WTC11 (cell line): ENCODE results near the gene KCND2.

ENCODE experiments used
- CBFB ChIP-seq: sonication (generic); formaldehyde crosslinking; IDR thresholded peaks from 2 replicates; pipeline ENCODE4 v1.8.1; 2022; ENCODE audit warnings: mild to moderate bottlenecking, low read depth, missing genetic modification reagents
- FOXK1 ChIP-seq: sonication (generic); formaldehyde crosslinking; IDR thresholded peaks from 2 replicates; pipeline ENCODE4 v1.8.0; 2022; ENCODE audit warnings: mild to moderate bottlenecking, moderate library complexity, missing genetic modification reagents
- NR1H2 ChIP-seq: sonication (generic); formaldehyde crosslinking; IDR thresholded peaks from 2 replicates; pipeline ENCODE4 v1.9.0; 2021; ENCODE audit warnings: mild to moderate bottlenecking, moderate library complexity, missing genetic modification reagents
- ZNF121 ChIP-seq: sonication (generic); formaldehyde crosslinking; IDR thresholded peaks from 2 replicates; pipeline ENCODE4 v1.8.0; 2023; ENCODE audit warnings: missing genetic modification reagents
- TF ChIP-seq, protein P1 (sequence below): sonication (generic); formaldehyde crosslinking; IDR thresholded peaks from 2 replicates; pipeline ENCODE4 v1.8.0; 2022; ENCODE audit warnings: mild to moderate bottlenecking, missing genetic modification reagents
- TF ChIP-seq, protein P2 (sequence below): fragments of 200-600 bp; IDR thresholded peaks from 2 replicates; pipeline ENCODE4 v1.8.0; 2022; ENCODE audit warnings: antibody characterized with exemption
- TF ChIP-seq, protein P3 (sequence below): sonication (generic); formaldehyde crosslinking; IDR thresholded peaks from 2 replicates; pipeline ENCODE4 v1.8.1; 2022; ENCODE audit warnings: low read depth, mild to moderate bottlenecking, moderate library complexity, missing genetic modification reagents, borderline replicate concordance
- TF ChIP-seq, protein P4 (sequence below): sonication (generic); formaldehyde crosslinking; IDR thresholded peaks from 2 replicates; pipeline ENCODE4 v1.8.1; 2023; ENCODE audit warnings: mild to moderate bottlenecking, missing genetic modification reagents, moderate library complexity

DNA sequence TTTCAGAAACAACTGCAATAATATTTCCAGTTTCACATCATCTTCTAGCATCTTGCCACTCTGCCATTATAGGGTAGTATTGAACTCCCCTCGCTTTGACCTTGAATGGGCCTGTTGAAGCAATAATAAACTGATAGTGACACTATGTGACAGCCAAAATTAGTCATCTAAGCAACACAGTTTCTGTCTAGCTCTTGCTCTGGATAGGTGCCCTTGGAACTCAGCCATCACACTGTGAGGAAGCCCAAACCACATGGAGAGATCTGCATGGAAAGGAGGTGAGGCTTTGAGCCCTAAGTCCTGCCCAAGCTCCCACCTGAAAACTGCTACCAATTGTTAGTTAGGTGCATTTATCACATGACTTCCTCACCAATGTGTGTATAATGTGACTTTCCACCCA lies 18.1 kb upstream of the KCND2 start:
- TF ChIP-seq, protein P1, sequence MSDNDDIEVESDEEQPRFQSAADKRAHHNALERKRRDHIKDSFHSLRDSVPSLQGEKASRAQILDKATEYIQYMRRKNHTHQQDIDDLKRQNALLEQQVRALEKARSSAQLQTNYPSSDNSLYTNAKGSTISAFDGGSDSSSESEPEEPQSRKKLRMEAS (CRISPR knock-in tag) = no peak
- TF ChIP-seq, protein P2, sequence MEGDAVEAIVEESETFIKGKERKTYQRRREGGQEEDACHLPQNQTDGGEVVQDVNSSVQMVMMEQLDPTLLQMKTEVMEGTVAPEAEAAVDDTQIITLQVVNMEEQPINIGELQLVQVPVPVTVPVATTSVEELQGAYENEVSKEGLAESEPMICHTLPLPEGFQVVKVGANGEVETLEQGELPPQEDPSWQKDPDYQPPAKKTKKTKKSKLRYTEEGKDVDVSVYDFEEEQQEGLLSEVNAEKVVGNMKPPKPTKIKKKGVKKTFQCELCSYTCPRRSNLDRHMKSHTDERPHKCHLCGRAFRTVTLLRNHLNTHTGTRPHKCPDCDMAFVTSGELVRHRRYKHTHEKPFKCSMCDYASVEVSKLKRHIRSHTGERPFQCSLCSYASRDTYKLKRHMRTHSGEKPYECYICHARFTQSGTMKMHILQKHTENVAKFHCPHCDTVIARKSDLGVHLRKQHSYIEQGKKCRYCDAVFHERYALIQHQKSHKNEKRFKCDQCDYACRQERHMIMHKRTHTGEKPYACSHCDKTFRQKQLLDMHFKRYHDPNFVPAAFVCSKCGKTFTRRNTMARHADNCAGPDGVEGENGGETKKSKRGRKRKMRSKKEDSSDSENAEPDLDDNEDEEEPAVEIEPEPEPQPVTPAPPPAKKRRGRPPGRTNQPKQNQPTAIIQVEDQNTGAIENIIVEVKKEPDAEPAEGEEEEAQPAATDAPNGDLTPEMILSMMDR = no peak
- TF ChIP-seq ZNF121 = no peak
- TF ChIP-seq, protein P3, sequence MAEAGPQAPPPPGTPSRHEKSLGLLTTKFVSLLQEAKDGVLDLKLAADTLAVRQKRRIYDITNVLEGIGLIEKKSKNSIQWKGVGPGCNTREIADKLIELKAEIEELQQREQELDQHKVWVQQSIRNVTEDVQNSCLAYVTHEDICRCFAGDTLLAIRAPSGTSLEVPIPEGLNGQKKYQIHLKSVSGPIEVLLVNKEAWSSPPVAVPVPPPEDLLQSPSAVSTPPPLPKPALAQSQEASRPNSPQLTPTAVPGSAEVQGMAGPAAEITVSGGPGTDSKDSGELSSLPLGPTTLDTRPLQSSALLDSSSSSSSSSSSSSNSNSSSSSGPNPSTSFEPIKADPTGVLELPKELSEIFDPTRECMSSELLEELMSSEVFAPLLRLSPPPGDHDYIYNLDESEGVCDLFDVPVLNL (CRISPR knock-in tag) = no peak
- TF ChIP-seq CBFB (CRISPR knock-in tag) = no peak
- no peak for TF ChIP-seq NR1H2 (CRISPR knock-in tag)
- no peak for TF ChIP-seq FOXK1 (CRISPR knock-in tag)
- TF ChIP-seq, protein P4, sequence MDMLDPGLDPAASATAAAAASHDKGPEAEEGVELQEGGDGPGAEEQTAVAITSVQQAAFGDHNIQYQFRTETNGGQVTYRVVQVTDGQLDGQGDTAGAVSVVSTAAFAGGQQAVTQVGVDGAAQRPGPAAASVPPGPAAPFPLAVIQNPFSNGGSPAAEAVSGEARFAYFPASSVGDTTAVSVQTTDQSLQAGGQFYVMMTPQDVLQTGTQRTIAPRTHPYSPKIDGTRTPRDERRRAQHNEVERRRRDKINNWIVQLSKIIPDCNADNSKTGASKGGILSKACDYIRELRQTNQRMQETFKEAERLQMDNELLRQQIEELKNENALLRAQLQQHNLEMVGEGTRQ (CRISPR knock-in tag) = no peak
